ENCODE data around the gene CACNB2. TPM values are rescaled to one million over a fixed set of nuclear protein-coding genes. Genes with fewer than 3 reads are reported as not detected.

Gene CACNB2
- total and polyA plus RNA-seq, 2 of the 13 experiments (the other 11 are each of a cell fraction or from before 2014, with no cell fraction given): not detected

GRCh38 chr10:18201877-18202276 is 61.7 kb downstream of the CACNB2 start (continued):
- TF ChIP-seq ZNF232 (CRISPR knock-in tag; IDR thresholded peaks at IDR 0.05; ENCODE audit: borderline replicate concordance) (no peak), JUN (CRISPR knock-in tag; IDR thresholded peaks at IDR 0.05) (no peak), ZSCAN31 (CRISPR knock-in tag; IDR thresholded peaks at IDR 0.05; ENCODE audit: low read depth) (no peak)

GRCh38 chr10:18202680-18203460 is 62.6 kb downstream of the CACNB2 start:
- Histone ChIP-seq H3K9me3 (ENCODE audit: low read length) (no peaks in the 10 kb centered on the region), H2AFZ (ENCODE audit: low read length) (no peak overlapping the region), H3K4me3 (replicated peaks in 1 of 3; ENCODE audit: insufficient read depth in 1 of 3, low read depth in 2 of 3, low read length in 3 of 3) (no peak overlapping the region), H3K36me3 (replicated peaks in 1 of 2; ENCODE audit: control insufficient read depth in 1 of 2, insufficient read depth in 2 of 2, low read length in 2 of 2) (no peaks in the 10 kb centered on the region), H4K20me1 (ENCODE audit: insufficient read depth, low read length) (no peaks in the 10 kb centered on the region), H3K79me2 (ENCODE audit: insufficient read depth, low read length) (no peaks in the 10 kb centered on the region), H3K27ac (ENCODE audit: extremely low read length, insufficient read depth, low read length) (no peak overlapping the region), H3K4me2 (ENCODE audit: low read depth, low read length) (no peak overlapping the region), H3K27me3 (ENCODE audit: control insufficient read depth in 1 of 2, insufficient read depth in 2 of 2, low read length in 2 of 2) (no peaks in the 10 kb centered on the region; a peak in 1 of 5 replicates), H3K4me1 (ENCODE audit: insufficient read depth, low read length) (no peaks in the 10 kb centered on the region), H3K9ac (ENCODE audit: insufficient read depth, low read depth, low read length) (no peak overlapping the region)
- in situ Hi-C loops (cut with HindIII; ENCODE audit: extremely low pct_ligation_motif_present, low pct_unique_long_range_greater_than_20kb): no loop called here
- CTCF ChIA-PET (ENCODE audit: low intra/inter-chr PET ratio, low total read pairs): no interaction called here
- intact Hi-C loops (cut with micrococcal nuclease; ENCODE audit: unreplicated experiment): no loop called here
- ATAC-seq (no peak), DNase-seq (ENCODE audit: low spot score) (no peak), FAIRE-seq (no peak)
- POLR2A ChIA-PET: no interaction called here
- BruUV-seq (replicated peaks): no TSS peak
- no peak for TF ChIP-seq MAX (IDR thresholded peaks at IDR 0.05)
- no peak for TF ChIP-seq NFATC3 (CRISPR knock-in tag; IDR thresholded peaks at IDR 0.05)
- no peak for TF ChIP-seq TARDBP (CRISPR knock-in tag; IDR thresholded peaks at IDR 0.05)
- no peak for TF ChIP-seq ZNF460 (CRISPR knock-in tag; IDR thresholded peaks at IDR 0.05; ENCODE audit: borderline replicate concordance)
- no peak for TF ChIP-seq ZNF781 (CRISPR knock-in tag; IDR thresholded peaks at IDR 0.05; ENCODE audit: borderline replicate concordance, not compliant biosample characterization)
- no peak for TF ChIP-seq ZNF143 (CRISPR knock-in tag; IDR thresholded peaks at IDR 0.05)
- TF ChIP-seq ZNF382 (CRISPR knock-in tag; IDR thresholded peaks at IDR 0.05; ENCODE audit: borderline replicate concordance): no peak
- no peak for TF ChIP-seq ZNF556 (CRISPR knock-in tag; IDR thresholded peaks at IDR 0.05; ENCODE audit: borderline replicate concordance)
- no peak for TF ChIP-seq SMAD1 (CRISPR knock-in tag; IDR thresholded peaks at IDR 0.05; ENCODE audit: borderline replicate concordance, low read depth)
- no peak for TF ChIP-seq MED1 (CRISPR knock-in tag; IDR thresholded peaks at IDR 0.05)
- no peak for TF ChIP-seq CENPX (CRISPR knock-in tag; IDR thresholded peaks at IDR 0.05)
- TF ChIP-seq CC2D1A (CRISPR knock-in tag; IDR thresholded peaks at IDR 0.05): no peak
- no peak for TF ChIP-seq PRMT3 (CRISPR knock-in tag; IDR thresholded peaks at IDR 0.05; ENCODE audit: borderline replicate concordance, low read depth)
- no peak for TF ChIP-seq MLLT10 (CRISPR knock-in tag; IDR thresholded peaks at IDR 0.05)
- no peak for TF ChIP-seq HOXD1 (CRISPR knock-in tag; IDR thresholded peaks at IDR 0.05)
- TF ChIP-seq FOXC1 (CRISPR knock-in tag; IDR thresholded peaks at IDR 0.05; ENCODE audit: borderline replicate concordance): no peak
- TF ChIP-seq TFDP2 (CRISPR knock-in tag; IDR thresholded peaks at IDR 0.05): no peak
- no peak for TF ChIP-seq ZC3H4 (CRISPR knock-in tag; IDR thresholded peaks at IDR 0.05; ENCODE audit: borderline replicate concordance)
- TF ChIP-seq GABPB1 (CRISPR knock-in tag; IDR thresholded peaks at IDR 0.05): no peak
- WGBS (ENCODE audit: low lambda C conversion rate): 7% methylated on average over 5 of the region's 6 CpGs
